SH-SY5Y (cell line): ENCODE measurements around the gene LPGAT1.

ENCODE experiments used
- GATA2 ChIP-seq: IDR thresholded peaks from 2 replicates; pipeline ENCODE4 v1.6.1; 2011; ENCODE audit warnings: mild to moderate bottlenecking, low read depth, low read length
- GATA3 ChIP-seq: IDR thresholded peaks from 2 replicates; pipeline ENCODE4 v1.6.1; 2011; ENCODE audit warnings: low read depth, mild to moderate bottlenecking, low read length, moderate library complexity

DNA sequence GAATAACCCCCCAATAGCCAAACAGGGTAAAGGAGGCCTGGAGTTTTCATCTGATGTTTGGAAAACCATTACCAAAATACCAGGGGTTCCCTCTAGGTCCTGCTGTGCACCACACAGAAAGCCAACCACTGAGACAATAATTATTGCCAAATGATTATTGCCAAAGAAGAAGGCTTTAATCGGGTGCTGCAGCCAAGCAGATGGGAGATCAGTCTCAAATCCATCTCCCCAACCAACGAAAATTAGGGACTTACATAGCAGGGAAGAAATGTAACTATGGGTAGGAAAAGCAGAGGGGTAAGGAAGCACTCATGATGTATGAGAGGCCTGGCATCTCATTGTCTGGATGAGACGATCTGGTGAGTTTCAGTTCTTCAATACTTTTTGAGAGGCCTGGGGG is 28.8 kb upstream of the LPGAT1 start:
- TF ChIP-seq GATA2 (no peak), GATA3 (no peak)
